Glutamatergic neuron (in vitro differentiated cells): ENCODE data around the gene PCDHGA1. TPM values are rescaled to one million over a fixed set of nuclear protein-coding genes. Genes with fewer than 3 reads are reported as not detected.

Experiments
- DNase-seq: peaks from one replicate; pipeline ENCODE4 v3.0.0; 2022
- H3K27ac Mint-ChIP-seq: one replicate; pipeline ENCODE4 v1.8.0; 2020; ENCODE audit warnings: mild to moderate bottlenecking, mixed read lengths, inconsistent platforms; ENCODE audit not compliant: unreplicated experiment
- H3K27me3 Mint-ChIP-seq: one replicate; pipeline ENCODE4 v1.8.0; 2020; ENCODE audit warnings: mild to moderate bottlenecking, moderate library complexity, mixed read lengths, inconsistent platforms; ENCODE audit not compliant: unreplicated experiment
- H3K36me3 Mint-ChIP-seq: one replicate; pipeline ENCODE4 v1.8.0; 2020; ENCODE audit warnings: mild to moderate bottlenecking, mixed read lengths, inconsistent platforms; ENCODE audit not compliant: unreplicated experiment
- H3K4me1 Mint-ChIP-seq: one replicate; pipeline ENCODE4 v1.8.0; 2020; ENCODE audit warnings: mild to moderate bottlenecking, low read depth, mixed read lengths, inconsistent platforms; ENCODE audit not compliant: unreplicated experiment
- H3K4me3 Mint-ChIP-seq: one replicate; pipeline ENCODE4 v1.8.0; 2020; ENCODE audit warnings: mild to moderate bottlenecking, mixed read lengths, inconsistent platforms; ENCODE audit not compliant: unreplicated experiment
- H3K9me3 Mint-ChIP-seq: one replicate; pipeline ENCODE4 v1.8.0; 2020; ENCODE audit warnings: mild to moderate bottlenecking, moderate library complexity, mixed read lengths, inconsistent platforms; ENCODE audit not compliant: unreplicated experiment
- total RNA-seq: library from RNA; stranded (reverse); fragmentation: NEBNext Ultra II Directional; extraction: Animal tissue kit (Norgen Biotek cat#: 25700); gene quantifications from one replicate; pipeline ENCODE4 v1.2.1, GENCODE V29; 2021; ENCODE audit not compliant: unreplicated experiment
- TF ChIP-seq, protein P1 (sequence below): fragments of 200-600 bp; sonication (generic); IDR thresholded peaks from one replicate; pipeline ENCODE4 v1.5.0; 2021; ENCODE audit not compliant: partially characterized antibody, unreplicated experiment

Gene PCDHGA1
- total RNA-seq, 1 donor from 2014 or later: 4.6 TPM

DNA sequence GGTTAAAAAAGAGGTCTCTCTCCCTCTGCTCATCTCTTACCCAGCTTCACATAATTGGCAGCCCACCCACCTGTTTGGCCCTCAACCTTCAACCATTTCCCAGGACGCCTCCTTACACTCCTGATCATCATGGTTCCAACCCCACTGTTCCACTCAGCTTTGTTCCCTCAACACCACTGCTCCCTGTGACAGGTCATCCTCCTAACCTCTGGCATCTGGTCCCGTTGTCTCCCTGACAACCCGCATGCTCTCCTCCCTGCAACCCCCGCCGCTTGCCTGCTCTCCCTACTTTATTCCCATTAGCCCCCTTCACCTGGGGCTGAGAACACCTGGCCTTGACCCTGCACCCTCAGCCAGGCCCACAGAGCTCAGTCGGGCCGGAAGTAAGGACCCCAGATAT, 171.4 kb downstream of the PCDHGA1 start:
- H3K4me3 Mint-ChIP-seq: no peak overlapping the region
- peak overlapping the region; percentile 69 for H3K27ac Mint-ChIP-seq
- H3K27me3 Mint-ChIP-seq: peaks cover 12% of the 10 kb centered on the region

DNA sequence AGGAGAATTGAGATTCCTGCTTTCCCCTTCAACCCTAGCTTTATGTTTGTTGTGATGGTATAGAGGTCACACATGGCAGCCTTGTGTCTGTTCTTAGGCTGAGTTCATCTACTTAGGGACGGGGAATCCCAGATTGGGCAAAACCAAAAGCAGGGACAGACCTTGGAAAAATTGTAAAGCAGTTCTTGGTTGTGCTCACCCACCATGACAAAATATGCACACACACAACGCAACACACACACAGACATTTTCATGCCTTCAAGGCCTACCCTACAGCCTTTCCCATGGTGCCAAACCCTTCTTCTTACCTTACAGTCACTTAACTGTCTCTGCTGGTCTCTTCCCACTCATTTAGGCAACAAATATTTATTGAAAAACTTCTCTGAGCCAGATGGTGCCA, 173.4 kb downstream of the PCDHGA1 start:
- Mint-ChIP-seq H3K27ac (no peak overlapping the region), H3K4me3 (no peak overlapping the region), H3K36me3 (no peaks in the 10 kb centered on the region), H3K9me3 (peaks cover 12% of the 10 kb centered on the region), H3K27me3 (peaks cover 10% of the 10 kb centered on the region), H3K4me1 (peaks cover 28% of the 10 kb centered on the region)
- TF ChIP-seq, protein P1, sequence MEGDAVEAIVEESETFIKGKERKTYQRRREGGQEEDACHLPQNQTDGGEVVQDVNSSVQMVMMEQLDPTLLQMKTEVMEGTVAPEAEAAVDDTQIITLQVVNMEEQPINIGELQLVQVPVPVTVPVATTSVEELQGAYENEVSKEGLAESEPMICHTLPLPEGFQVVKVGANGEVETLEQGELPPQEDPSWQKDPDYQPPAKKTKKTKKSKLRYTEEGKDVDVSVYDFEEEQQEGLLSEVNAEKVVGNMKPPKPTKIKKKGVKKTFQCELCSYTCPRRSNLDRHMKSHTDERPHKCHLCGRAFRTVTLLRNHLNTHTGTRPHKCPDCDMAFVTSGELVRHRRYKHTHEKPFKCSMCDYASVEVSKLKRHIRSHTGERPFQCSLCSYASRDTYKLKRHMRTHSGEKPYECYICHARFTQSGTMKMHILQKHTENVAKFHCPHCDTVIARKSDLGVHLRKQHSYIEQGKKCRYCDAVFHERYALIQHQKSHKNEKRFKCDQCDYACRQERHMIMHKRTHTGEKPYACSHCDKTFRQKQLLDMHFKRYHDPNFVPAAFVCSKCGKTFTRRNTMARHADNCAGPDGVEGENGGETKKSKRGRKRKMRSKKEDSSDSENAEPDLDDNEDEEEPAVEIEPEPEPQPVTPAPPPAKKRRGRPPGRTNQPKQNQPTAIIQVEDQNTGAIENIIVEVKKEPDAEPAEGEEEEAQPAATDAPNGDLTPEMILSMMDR: no peak
- no peak for DNase-seq

More for the DNA sequence above, 171.4 kb downstream of the PCDHGA1 start:
- TF ChIP-seq, protein P1: no peak
- H3K4me1 Mint-ChIP-seq: peaks cover 17% of the 10 kb centered on the region
- peaks cover 9% of the 10 kb centered on the region for H3K9me3 Mint-ChIP-seq
- DNase-seq: no peak
- H3K36me3 Mint-ChIP-seq: no peaks in the 10 kb centered on the region

DNA sequence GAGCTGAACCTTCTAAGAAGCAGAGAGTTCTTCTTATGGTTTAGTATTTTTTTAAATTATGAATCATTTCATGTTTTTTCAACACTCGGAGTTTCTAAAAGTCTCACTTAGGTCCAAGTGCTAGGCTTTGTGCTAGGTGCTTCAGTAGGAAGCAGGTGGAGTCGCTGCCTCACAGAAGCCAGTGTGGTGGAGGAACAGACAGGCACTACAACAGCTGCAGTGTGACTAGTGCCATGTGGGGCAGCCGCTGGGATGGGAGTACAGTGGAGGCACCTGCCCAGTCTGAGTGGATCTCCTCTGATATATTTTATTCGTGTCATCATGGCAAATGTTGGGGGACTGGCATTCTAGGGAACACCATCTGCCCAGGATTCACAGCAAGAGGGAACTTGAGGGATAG, 173.9 kb downstream of the PCDHGA1 start:
- Mint-ChIP-seq H3K36me3 (no peaks in the 10 kb centered on the region), H3K4me1 (peaks cover 30% of the 10 kb centered on the region)

DNA sequence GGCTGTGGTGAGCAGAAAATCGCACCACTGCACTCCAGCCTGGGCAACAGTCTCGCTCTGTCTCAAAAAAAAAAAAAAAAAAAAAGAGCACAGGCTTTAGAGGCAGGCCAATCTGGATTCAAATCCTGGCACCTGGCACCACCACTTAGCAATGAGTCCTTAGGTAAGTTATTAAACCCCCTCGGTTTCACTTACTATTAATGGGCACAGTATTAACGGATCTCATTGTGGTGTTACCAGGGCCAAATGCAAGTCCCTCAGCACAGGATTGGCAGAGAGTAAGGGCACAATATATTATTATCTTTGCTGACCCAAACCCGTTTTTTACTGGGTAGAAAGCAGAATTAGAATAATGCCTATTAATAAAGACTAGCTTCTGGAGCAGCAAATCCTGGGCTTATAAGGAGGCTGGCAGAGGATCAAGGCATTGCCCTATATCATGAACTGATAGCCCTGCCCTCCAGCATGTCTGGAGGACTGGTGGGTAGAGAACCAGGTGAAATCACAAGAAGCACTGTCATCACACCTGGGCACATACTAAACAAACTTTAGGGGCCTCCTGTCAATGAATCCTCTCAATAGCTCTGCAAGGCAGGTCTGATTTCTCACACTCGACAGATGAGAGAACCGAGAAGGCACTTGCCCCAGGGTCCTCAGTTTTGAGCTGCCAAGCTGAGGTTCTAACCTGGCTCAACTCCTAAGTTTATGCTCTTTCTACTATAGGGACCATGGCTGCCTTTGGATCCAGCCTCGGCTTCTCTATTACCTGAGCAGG, 176.3 kb downstream of the PCDHGA1 start:
- H3K27ac Mint-ChIP-seq: no peak overlapping the region
- H3K4me3 Mint-ChIP-seq: no peak overlapping the region
- no peak for DNase-seq
- TF ChIP-seq, protein P1: no peak
- peaks cover 12% of the 10 kb centered on the region for H3K27me3 Mint-ChIP-seq
- H3K9me3 Mint-ChIP-seq: peaks cover 22% of the 10 kb centered on the region
- H3K36me3 Mint-ChIP-seq: peaks cover 3% of the 10 kb centered on the region
- H3K4me1 Mint-ChIP-seq: peaks cover 33% of the 10 kb centered on the region

More for the DNA sequence above, 173.9 kb downstream of the PCDHGA1 start:
- H3K27ac Mint-ChIP-seq: peak overlapping the region; percentile 68
- no peak for DNase-seq
- H3K27me3 Mint-ChIP-seq: peaks cover 10% of the 10 kb centered on the region
- H3K9me3 Mint-ChIP-seq: peaks cover 12% of the 10 kb centered on the region
- TF ChIP-seq, protein P1: no peak
- H3K4me3 Mint-ChIP-seq: no peak overlapping the region

DNA sequence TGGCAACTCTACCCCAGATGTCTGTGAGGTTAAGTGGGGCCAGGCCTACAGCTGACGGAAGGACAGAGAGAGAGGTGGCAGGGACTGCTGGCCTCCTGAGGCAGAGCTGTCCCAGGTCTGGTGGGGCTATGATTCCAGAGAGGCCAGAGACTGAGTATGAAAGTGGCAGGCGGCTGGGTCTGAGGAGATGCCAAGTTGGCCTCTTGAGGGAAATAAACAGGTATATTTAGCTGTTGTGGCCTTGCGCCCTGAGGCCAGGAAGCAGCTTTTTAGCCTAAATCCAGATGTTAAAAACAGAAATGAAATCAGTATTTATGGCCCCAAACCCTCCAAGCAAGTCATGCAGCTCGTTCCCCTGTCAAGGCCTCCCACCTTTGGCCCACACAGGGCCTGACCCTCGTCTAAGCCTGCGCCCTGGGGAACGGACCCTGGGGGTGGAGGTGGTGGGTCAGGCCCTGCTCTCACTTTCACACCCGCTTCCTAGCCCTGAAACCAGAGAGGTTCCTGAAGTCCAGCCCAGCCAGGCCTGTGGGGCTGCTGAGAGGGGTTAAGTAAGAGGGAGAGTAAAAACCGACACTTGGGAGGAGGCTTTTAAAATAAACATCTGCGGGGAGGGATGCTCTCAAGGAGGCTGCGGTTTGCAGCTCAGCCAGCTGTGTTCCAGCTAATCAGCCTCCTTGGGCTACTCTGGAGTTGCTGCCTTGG, 177.2 kb downstream of the PCDHGA1 start:
- TF ChIP-seq, protein P1: no peak
- peaks cover 6% of the 10 kb centered on the region for H3K36me3 Mint-ChIP-seq
- peaks cover 15% of the 10 kb centered on the region for H3K27me3 Mint-ChIP-seq
- H3K9me3 Mint-ChIP-seq: peaks cover 19% of the 10 kb centered on the region
- peaks cover 31% of the 10 kb centered on the region for H3K4me1 Mint-ChIP-seq
- H3K27ac Mint-ChIP-seq: peak overlapping the region; percentile 75
- peak overlapping the region; percentile 78 for H3K4me3 Mint-ChIP-seq
- DNase-seq: no peak
